HCT116 (cell line): Measurements from ENCODE around the gene MS4A4A. TPM values are rescaled to one million over a fixed set of nuclear protein-coding genes. Genes with fewer than 3 reads are reported as not detected.

ENCODE experiments used
- ATAC-seq: fragments of 200-7000 bp; cut with Tn5 transposase; 2 replicates; pipeline ENCODE4 v1.9.1; 2020; ENCODE audit warnings: mild to moderate bottlenecking, moderate library complexity
- BruUV-seq: library from RNA; stranded (reverse); fragments of 400-500 nt; replicated peaks from 2 replicates; lab custom pipeline; 2021; lab: Mats Ljungman, UMichigan
- CTCF ChIA-PET: fragments of 300-600 bp; sonication (Branson Sonifier 250); formaldehyde crosslinking; loops from one replicate; lab custom pipeline; 2021; ENCODE audit warnings: antibody characterized with exemption; lab: Charles Lee
- POLR2A ChIA-PET: fragments of 300-600, 350-600 bp; sonication (Branson Sonifier 250); formaldehyde crosslinking; loops from one replicate; lab custom pipeline; 2021; ENCODE audit warnings: antibody characterized with exemption; lab: Charles Lee
- RAD21 ChIA-PET, 2 experiments: fragments of 300-600 bp; sonication (Branson Sonifier 250); formaldehyde crosslinking; loops; one replicate each; lab custom pipeline; 2023; ENCODE audit warnings: low total read pairs in 2 of 2; ENCODE audit not compliant: uncharacterized antibody in 2 of 2, unreplicated experiment in 2 of 2, low non-redundant PET in 1 of 2; lab: Charles Lee
- DNase-seq: peaks from one replicate; pipeline ENCODE4 v3.0.0-alpha.2; 2010; ENCODE audit warnings: low read depth, low spot score
- H2AFZ ChIP-seq: fragments of 200-600 bp; shearing (Covaris generic), sonication (generic); 2 replicates; pipeline ENCODE4 v1.6.1; 2017; ENCODE audit warnings: low read depth, mixed run types, mixed read lengths, antibody characterized with exemption, low read length; ENCODE audit not compliant: poor library complexity, severe bottlenecking
- H3K27ac ChIP-seq: 2 replicates; pipeline ENCODE4 v1.5.1; 2012; ENCODE audit warnings: low read depth, low read length
- H3K27me3 ChIP-seq: fragments of 200-600 bp; sonication (generic); 2 replicates; pipeline ENCODE4 v1.6.1; 2016; ENCODE audit warnings: mixed run types, low read length, mixed read lengths; ENCODE audit not compliant: insufficient read depth
- H3K36me3 ChIP-seq, 2 experiments: fragments of 200-500 bp in 1 of 2; fragments of 200-600 bp in 1 of 2; sonication (Bioruptor generic) in 1 of 2; sonication (generic) in 1 of 2; 2 replicates each; pipeline versions ENCODE4 v1.5.1 to v1.6.1; 2014 to 2016; ENCODE audit warnings: low read length in 2 of 2, inconsistent platforms in 1 of 2, mixed read lengths in 1 of 2, mixed run types in 1 of 2; ENCODE audit not compliant: insufficient read depth in 2 of 2, control insufficient read depth in 1 of 2
- H3K4me1 ChIP-seq, 2 experiments: fragments of 200-600 bp in 1 of 2; sonication (generic) in 1 of 2; 2 replicates each; pipeline versions ENCODE4 v1.5.1 to v1.6.1; 2012 to 2017; ENCODE audit warnings: low read length in 2 of 2, inconsistent platforms in 1 of 2, mild to moderate bottlenecking in 1 of 2, mixed read lengths in 1 of 2, mixed run types in 1 of 2, moderate library complexity in 1 of 2; ENCODE audit not compliant: insufficient read depth in 2 of 2, control insufficient read depth in 1 of 2
- H3K4me2 ChIP-seq: fragments of 200-600 bp; sonication (generic); 2 replicates; pipeline ENCODE4 v1.6.1; 2017; ENCODE audit warnings: mixed run types, low read length, mixed read lengths
- H3K4me3 ChIP-seq, 2 experiments: fragments of 200-600 bp in 1 of 2; sonication (generic) in 1 of 2; replicated peaks in 1 of 2; 2 replicates each; pipeline ENCODE4 v1.5.1; 2011 to 2016; ENCODE audit warnings: low read length in 2 of 2, control low read depth in 1 of 2, low read depth in 1 of 2, mild to moderate bottlenecking in 1 of 2, mixed read lengths in 1 of 2, mixed run types in 1 of 2
- H3K79me2 ChIP-seq: fragments of 200-600 bp; sonication (generic); 2 replicates; pipeline ENCODE4 v1.6.1; 2017; ENCODE audit warnings: mild to moderate bottlenecking, mixed run types, low read length, moderate library complexity, mixed read lengths; ENCODE audit not compliant: insufficient read depth
- H3K9ac ChIP-seq: fragments of 200-600 bp; sonication (generic); 2 replicates; pipeline ENCODE4 v1.6.1; 2016; ENCODE audit warnings: low read length, mixed read lengths
- H3K9me2 ChIP-seq: fragments of 200-600 bp; sonication (generic), shearing (Covaris generic); 2 replicates; pipeline ENCODE4 v1.6.1; 2017; ENCODE audit warnings: mixed run types, mild to moderate bottlenecking, moderate library complexity; ENCODE audit not compliant: insufficient read depth
- H3K9me3 ChIP-seq, 2 experiments: fragments of 200-500 bp in 1 of 2; fragments of 200-600 bp in 1 of 2; sonication (Bioruptor generic) in 1 of 2; sonication (generic) in 1 of 2; 2 replicates each; pipeline ENCODE4 v1.6.1; 2014 to 2017; ENCODE audit warnings: low read length in 2 of 2, mixed read lengths in 2 of 2, inconsistent platforms in 1 of 2, low read depth in 1 of 2, mild to moderate bottlenecking in 1 of 2, mixed run types in 1 of 2, moderate library complexity in 1 of 2; ENCODE audit not compliant: control insufficient read depth in 1 of 2, insufficient read depth in 1 of 2
- H4K20me1 ChIP-seq: fragments of 200-600 bp; sonication (generic), shearing (Covaris generic); 2 replicates; pipeline ENCODE4 v1.6.1; 2017; ENCODE audit warnings: mixed run types, mild to moderate bottlenecking, moderate library complexity; ENCODE audit not compliant: insufficient read depth
- CEBPB ChIP-seq: IDR thresholded peaks from 2 replicates; pipeline ENCODE4 v1.6.1; 2012; ENCODE audit warnings: low read depth
- CTCF ChIP-seq, 3 experiments: fragments of 200-600 bp in 1 of 3; sonication (generic) in 1 of 3; IDR thresholded peaks in 2 of 3; conservative IDR thresholded peaks in 1 of 3; 2 replicates each; pipeline ENCODE4 v1.5.1; 2012 to 2017; ENCODE audit warnings: low read depth in 2 of 3, low read length in 2 of 3, antibody characterized with exemption in 1 of 3, borderline replicate concordance in 1 of 3, control low read depth in 1 of 3, mild to moderate bottlenecking in 1 of 3, mixed read lengths in 1 of 3, mixed run types in 1 of 3, moderate library complexity in 1 of 3; ENCODE audit not compliant: insufficient read depth in 1 of 3
- FOSL1 ChIP-seq: IDR thresholded peaks from 2 replicates; pipeline ENCODE4 v1.6.1; 2012; ENCODE audit warnings: low read depth
- MAX ChIP-seq: IDR thresholded peaks from 2 replicates; pipeline ENCODE4 v1.6.1; 2012
- SP1 ChIP-seq: IDR thresholded peaks from 2 replicates; pipeline ENCODE4 v1.6.1; 2012; ENCODE audit warnings: low read depth
- SRF ChIP-seq: IDR thresholded peaks from 2 replicates; pipeline ENCODE4 v1.6.1; 2012; ENCODE audit warnings: low read depth
- YY1 ChIP-seq: IDR thresholded peaks from 2 replicates; pipeline ENCODE4 v1.6.1; 2011; ENCODE audit warnings: low read length, low read depth, moderate library complexity, mild to moderate bottlenecking; ENCODE audit not compliant: insufficient replicate concordance; ENCODE audit errors: extremely low read depth
- ZFX ChIP-seq: fragments of 450-650 bp; IDR thresholded peaks from 2 replicates; pipeline ENCODE4 v1.6.1; 2017
- intact Hi-C: fragments of 100-400 bp; cut with micrococcal nuclease; formaldehyde crosslinking; loops from 2 replicates; pipeline ENCODE4 v1.10.0; 2022
- total RNA-seq: library from RNA; stranded (reverse); gene quantifications from one replicate; pipeline ENCODE4 v1.2.1, GENCODE V29; 2021; ENCODE audit not compliant: unreplicated experiment
- TF ChIP-seq, protein P1 (sequence below): IDR thresholded peaks from 2 replicates; pipeline ENCODE4 v1.6.1; 2012; ENCODE audit warnings: low read depth

The MS4A4A gene
- total RNA-seq, 1 experiment from 2014 or later: 0.22 TPM

DNA sequence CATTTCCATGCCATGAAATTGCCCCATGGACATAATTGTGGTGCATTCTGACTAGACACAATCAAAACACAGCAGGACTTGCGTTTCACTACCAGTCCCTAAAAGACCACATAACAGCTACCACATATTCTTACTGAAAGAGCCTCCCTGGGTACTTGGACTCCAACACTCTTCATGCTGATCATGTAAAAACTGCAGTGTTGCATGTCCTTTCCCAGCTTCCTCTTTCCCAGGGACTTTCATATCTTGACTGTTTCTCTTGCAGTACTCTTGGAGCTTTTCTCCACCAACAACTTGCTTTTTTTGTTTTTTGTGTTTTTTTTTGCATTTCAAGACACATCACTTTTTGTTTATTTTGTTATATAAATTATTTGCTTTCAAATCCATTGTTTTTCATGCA, 69.5 kb downstream of the MS4A4A start:
- RAD21 ChIA-PET: no interaction called here
- CTCF ChIA-PET: no interaction called here
- no peak overlapping the region for H3K9ac ChIP-seq
- H3K9me3 ChIP-seq: no peaks in the 10 kb centered on the region
- H3K36me3 ChIP-seq: no peaks in the 10 kb centered on the region
- POLR2A ChIA-PET: no interaction called here
- H3K27ac ChIP-seq: no peak overlapping the region
- TF ChIP-seq YY1: no peak
- TF ChIP-seq SP1: no peak
- TF ChIP-seq CTCF (IDR thresholded peaks at IDR 0.05 in 2 of 3, conservative IDR thresholded peaks at IDR 0.05 in 1 of 3; ENCODE audit: borderline replicate concordance in 1 of 3, insufficient read depth in 1 of 3, low read depth in 2 of 3, low read length in 2 of 3): no peak
- TF ChIP-seq CEBPB: no peak
- no peak for TF ChIP-seq FOSL1
- TF ChIP-seq MAX: no peak
- TF ChIP-seq SRF: no peak
- TF ChIP-seq, protein P1, sequence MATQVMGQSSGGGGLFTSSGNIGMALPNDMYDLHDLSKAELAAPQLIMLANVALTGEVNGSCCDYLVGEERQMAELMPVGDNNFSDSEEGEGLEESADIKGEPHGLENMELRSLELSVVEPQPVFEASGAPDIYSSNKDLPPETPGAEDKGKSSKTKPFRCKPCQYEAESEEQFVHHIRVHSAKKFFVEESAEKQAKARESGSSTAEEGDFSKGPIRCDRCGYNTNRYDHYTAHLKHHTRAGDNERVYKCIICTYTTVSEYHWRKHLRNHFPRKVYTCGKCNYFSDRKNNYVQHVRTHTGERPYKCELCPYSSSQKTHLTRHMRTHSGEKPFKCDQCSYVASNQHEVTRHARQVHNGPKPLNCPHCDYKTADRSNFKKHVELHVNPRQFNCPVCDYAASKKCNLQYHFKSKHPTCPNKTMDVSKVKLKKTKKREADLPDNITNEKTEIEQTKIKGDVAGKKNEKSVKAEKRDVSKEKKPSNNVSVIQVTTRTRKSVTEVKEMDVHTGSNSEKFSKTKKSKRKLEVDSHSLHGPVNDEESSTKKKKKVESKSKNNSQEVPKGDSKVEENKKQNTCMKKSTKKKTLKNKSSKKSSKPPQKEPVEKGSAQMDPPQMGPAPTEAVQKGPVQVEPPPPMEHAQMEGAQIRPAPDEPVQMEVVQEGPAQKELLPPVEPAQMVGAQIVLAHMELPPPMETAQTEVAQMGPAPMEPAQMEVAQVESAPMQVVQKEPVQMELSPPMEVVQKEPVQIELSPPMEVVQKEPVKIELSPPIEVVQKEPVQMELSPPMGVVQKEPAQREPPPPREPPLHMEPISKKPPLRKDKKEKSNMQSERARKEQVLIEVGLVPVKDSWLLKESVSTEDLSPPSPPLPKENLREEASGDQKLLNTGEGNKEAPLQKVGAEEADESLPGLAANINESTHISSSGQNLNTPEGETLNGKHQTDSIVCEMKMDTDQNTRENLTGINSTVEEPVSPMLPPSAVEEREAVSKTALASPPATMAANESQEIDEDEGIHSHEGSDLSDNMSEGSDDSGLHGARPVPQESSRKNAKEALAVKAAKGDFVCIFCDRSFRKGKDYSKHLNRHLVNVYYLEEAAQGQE: no peak
- no peak for TF ChIP-seq ZFX
- H3K4me1 ChIP-seq: no peaks in the 10 kb centered on the region
- H3K9me2 ChIP-seq: no peaks in the 10 kb centered on the region
- no peak overlapping the region for H2AFZ ChIP-seq
- intact Hi-C loops: no loop called here
- H3K4me2 ChIP-seq: no peak overlapping the region
- DNase-seq: no peak
- no peaks in the 10 kb centered on the region; the same call in 1 of the 2 replicates for H3K27me3 ChIP-seq
- H4K20me1 ChIP-seq: no peaks in the 10 kb centered on the region
- no peak overlapping the region for H3K4me3 ChIP-seq
- no TSS peak for BruUV-seq
- no peak for ATAC-seq
- H3K79me2 ChIP-seq: no peaks in the 10 kb centered on the region
